Measurements from ENCODE around the gene IRGC. TPM values are rescaled to one million over a fixed set of nuclear protein-coding genes. Genes with fewer than 3 reads are reported as not detected.

IRGC gene
- total RNA-seq, 1 experiment from 2014 or later, result not detected

DNA sequence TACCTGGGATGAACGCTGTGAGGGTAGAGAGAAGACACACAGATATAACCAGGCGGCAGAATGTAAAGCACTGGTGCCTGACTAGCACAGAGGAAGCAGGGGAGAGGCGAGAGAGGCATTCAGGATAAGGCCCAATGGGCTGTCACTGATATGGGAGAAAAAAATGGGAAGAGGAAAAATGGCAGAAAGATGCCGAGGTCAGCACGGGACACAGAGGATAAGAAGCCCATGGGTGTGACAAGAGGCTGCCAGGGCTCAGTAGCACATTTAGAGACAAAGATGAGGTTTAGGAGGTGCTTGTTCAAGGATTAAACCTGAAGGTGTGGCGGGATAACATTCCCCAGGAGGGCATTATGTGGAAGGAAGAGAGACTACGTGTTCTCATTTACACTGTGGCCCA lies 33.3 kb downstream of the IRGC start:
- CTCF ChIA-PET, result no interaction called here
- Mint-ChIP-seq H3K9me3 (no peaks in the 10 kb centered on the region), H3K27me3 (ENCODE audit: low read depth) (no peaks in the 10 kb centered on the region), H3K4me1 (peaks cover 7% of the 10 kb centered on the region), H3K4me3 (no peak overlapping the region), H3K27ac (no peak overlapping the region), H3K36me3 (peaks cover 46% of the 10 kb centered on the region)
- no peak for DNase-seq (ENCODE audit: low spot score)
- TF ChIP-seq, protein P1, sequence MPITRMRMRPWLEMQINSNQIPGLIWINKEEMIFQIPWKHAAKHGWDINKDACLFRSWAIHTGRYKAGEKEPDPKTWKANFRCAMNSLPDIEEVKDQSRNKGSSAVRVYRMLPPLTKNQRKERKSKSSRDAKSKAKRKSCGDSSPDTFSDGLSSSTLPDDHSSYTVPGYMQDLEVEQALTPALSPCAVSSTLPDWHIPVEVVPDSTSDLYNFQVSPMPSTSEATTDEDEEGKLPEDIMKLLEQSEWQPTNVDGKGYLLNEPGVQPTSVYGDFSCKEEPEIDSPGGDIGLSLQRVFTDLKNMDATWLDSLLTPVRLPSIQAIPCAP (CRISPR knock-in tag; IDR thresholded peaks at IDR 0.05), result no peak
- TF ChIP-seq GRHL2 (CRISPR knock-in tag; IDR thresholded peaks at IDR 0.05; ENCODE audit: insufficient replicate concordance, severe bottlenecking) (no peak), ZNF138 (CRISPR knock-in tag; conservative IDR thresholded peaks at IDR 0.05) (no peak), GTF2I (CRISPR knock-in tag; conservative IDR thresholded peaks at IDR 0.05) (no peak), TP53 (CRISPR knock-in tag; IDR thresholded peaks at IDR 0.05) (no peak), ETV6 (CRISPR knock-in tag; IDR thresholded peaks at IDR 0.05) (no peak), ZBTB21 (CRISPR knock-in tag; IDR thresholded peaks at IDR 0.05; ENCODE audit: borderline replicate concordance) (no peak), SP1 (CRISPR knock-in tag; conservative IDR thresholded peaks at IDR 0.05) (no peak), MXD4 (CRISPR knock-in tag; IDR thresholded peaks at IDR 0.05; ENCODE audit: borderline replicate concordance) (no peak)
- TF ChIP-seq, protein P2, sequence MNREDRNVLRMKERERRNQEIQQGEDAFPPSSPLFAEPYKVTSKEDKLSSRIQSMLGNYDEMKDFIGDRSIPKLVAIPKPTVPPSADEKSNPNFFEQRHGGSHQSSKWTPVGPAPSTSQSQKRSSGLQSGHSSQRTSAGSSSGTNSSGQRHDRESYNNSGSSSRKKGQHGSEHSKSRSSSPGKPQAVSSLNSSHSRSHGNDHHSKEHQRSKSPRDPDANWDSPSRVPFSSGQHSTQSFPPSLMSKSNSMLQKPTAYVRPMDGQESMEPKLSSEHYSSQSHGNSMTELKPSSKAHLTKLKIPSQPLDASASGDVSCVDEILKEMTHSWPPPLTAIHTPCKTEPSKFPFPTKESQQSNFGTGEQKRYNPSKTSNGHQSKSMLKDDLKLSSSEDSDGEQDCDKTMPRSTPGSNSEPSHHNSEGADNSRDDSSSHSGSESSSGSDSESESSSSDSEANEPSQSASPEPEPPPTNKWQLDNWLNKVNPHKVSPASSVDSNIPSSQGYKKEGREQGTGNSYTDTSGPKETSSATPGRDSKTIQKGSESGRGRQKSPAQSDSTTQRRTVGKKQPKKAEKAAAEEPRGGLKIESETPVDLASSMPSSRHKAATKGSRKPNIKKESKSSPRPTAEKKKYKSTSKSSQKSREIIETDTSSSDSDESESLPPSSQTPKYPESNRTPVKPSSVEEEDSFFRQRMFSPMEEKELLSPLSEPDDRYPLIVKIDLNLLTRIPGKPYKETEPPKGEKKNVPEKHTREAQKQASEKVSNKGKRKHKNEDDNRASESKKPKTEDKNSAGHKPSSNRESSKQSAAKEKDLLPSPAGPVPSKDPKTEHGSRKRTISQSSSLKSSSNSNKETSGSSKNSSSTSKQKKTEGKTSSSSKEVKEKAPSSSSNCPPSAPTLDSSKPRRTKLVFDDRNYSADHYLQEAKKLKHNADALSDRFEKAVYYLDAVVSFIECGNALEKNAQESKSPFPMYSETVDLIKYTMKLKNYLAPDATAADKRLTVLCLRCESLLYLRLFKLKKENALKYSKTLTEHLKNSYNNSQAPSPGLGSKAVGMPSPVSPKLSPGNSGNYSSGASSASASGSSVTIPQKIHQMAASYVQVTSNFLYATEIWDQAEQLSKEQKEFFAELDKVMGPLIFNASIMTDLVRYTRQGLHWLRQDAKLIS (CRISPR knock-in tag; IDR thresholded peaks at IDR 0.05; ENCODE audit: borderline replicate concordance), result no peak
- TF ChIP-seq, protein P3, sequence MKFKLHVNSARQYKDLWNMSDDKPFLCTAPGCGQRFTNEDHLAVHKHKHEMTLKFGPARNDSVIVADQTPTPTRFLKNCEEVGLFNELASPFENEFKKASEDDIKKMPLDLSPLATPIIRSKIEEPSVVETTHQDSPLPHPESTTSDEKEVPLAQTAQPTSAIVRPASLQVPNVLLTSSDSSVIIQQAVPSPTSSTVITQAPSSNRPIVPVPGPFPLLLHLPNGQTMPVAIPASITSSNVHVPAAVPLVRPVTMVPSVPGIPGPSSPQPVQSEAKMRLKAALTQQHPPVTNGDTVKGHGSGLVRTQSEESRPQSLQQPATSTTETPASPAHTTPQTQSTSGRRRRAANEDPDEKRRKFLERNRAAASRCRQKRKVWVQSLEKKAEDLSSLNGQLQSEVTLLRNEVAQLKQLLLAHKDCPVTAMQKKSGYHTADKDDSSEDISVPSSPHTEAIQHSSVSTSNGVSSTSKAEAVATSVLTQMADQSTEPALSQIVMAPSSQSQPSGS (CRISPR knock-in tag; IDR thresholded peaks at IDR 0.05; ENCODE audit: borderline replicate concordance, low read depth), result no peak
- TF ChIP-seq, protein P4, sequence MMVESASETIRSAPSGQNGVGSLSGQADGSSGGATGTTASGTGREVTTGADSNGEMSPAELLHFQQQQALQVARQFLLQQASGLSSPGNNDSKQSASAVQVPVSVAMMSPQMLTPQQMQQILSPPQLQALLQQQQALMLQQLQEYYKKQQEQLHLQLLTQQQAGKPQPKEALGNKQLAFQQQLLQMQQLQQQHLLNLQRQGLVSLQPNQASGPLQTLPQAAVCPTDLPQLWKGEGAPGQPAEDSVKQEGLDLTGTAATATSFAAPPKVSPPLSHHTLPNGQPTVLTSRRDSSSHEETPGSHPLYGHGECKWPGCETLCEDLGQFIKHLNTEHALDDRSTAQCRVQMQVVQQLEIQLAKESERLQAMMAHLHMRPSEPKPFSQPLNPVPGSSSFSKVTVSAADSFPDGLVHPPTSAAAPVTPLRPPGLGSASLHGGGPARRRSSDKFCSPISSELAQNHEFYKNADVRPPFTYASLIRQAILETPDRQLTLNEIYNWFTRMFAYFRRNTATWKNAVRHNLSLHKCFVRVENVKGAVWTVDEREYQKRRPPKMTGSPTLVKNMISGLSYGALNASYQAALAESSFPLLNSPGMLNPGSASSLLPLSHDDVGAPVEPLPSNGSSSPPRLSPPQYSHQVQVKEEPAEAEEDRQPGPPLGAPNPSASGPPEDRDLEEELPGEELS (CRISPR knock-in tag; IDR thresholded peaks at IDR 0.05), result no peak
- TF ChIP-seq, protein P5, sequence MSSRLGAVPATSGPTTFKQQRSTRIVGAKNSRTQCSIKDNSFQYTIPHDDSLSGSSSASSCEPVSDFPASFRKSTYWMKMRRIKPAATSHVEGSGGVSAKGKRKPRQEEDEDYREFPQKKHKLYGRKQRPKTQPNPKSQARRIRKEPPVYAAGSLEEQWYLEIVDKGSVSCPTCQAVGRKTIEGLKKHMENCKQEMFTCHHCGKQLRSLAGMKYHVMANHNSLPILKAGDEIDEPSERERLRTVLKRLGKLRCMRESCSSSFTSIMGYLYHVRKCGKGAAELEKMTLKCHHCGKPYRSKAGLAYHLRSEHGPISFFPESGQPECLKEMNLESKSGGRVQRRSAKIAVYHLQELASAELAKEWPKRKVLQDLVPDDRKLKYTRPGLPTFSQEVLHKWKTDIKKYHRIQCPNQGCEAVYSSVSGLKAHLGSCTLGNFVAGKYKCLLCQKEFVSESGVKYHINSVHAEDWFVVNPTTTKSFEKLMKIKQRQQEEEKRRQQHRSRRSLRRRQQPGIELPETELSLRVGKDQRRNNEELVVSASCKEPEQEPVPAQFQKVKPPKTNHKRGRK (CRISPR knock-in tag; IDR thresholded peaks at IDR 0.05; ENCODE audit: borderline replicate concordance), result no peak
- TF ChIP-seq, protein P6, sequence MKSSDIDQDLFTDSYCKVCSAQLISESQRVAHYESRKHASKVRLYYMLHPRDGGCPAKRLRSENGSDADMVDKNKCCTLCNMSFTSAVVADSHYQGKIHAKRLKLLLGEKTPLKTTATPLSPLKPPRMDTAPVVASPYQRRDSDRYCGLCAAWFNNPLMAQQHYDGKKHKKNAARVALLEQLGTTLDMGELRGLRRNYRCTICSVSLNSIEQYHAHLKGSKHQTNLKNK (CRISPR knock-in tag; IDR thresholded peaks at IDR 0.05), result no peak
- POLR2A ChIA-PET, result no interaction called here
- no peak for ATAC-seq

DNA sequence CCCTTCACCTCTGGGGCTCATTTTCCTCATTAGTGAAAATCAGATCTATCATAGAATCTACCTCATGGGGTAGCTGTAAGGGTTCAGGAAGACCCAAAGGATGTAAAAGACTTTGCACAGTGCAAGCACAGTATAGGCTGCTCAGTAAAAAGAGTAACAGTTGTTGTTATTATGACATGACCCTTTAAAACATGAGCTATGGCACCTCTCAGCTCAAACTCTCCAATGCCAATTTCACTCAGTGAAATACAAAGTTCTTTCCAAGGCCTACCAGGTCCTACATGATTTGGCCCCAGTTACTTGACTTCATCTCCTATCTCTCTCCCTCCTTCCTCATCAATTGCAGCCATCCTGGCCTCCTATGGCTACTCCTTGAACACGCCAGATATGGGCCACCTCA lies 34.0 kb downstream of the IRGC start:
- no peaks in the 10 kb centered on the region for H3K27me3 Mint-ChIP-seq (ENCODE audit: low read depth)
- ChIA-PET CTCF (no interaction called here), POLR2A (no interaction called here)
- H3K27ac Mint-ChIP-seq, result no peak overlapping the region
- H3K9me3 Mint-ChIP-seq, result no peaks in the 10 kb centered on the region
- H3K4me1 Mint-ChIP-seq, result peaks cover 7% of the 10 kb centered on the region
- no peak overlapping the region for H3K4me3 Mint-ChIP-seq
- DNase-seq (ENCODE audit: low spot score) (no peak), ATAC-seq (no peak)
- peaks cover 40% of the 10 kb centered on the region for H3K36me3 Mint-ChIP-seq
- TF ChIP-seq MXD4 (CRISPR knock-in tag; IDR thresholded peaks at IDR 0.05; ENCODE audit: borderline replicate concordance) (no peak), SMAD4 (CRISPR knock-in tag; IDR thresholded peaks at IDR 0.05) (no peak), FOXJ3 (CRISPR knock-in tag; IDR thresholded peaks at IDR 0.05; ENCODE audit: borderline replicate concordance) (no peak), TP53 (CRISPR knock-in tag; IDR thresholded peaks at IDR 0.05) (no peak), ZBTB21 (CRISPR knock-in tag; IDR thresholded peaks at IDR 0.05; ENCODE audit: borderline replicate concordance) (no peak), FOXK1 (CRISPR knock-in tag; IDR thresholded peaks at IDR 0.05) (no peak)
- TF ChIP-seq, protein P7, sequence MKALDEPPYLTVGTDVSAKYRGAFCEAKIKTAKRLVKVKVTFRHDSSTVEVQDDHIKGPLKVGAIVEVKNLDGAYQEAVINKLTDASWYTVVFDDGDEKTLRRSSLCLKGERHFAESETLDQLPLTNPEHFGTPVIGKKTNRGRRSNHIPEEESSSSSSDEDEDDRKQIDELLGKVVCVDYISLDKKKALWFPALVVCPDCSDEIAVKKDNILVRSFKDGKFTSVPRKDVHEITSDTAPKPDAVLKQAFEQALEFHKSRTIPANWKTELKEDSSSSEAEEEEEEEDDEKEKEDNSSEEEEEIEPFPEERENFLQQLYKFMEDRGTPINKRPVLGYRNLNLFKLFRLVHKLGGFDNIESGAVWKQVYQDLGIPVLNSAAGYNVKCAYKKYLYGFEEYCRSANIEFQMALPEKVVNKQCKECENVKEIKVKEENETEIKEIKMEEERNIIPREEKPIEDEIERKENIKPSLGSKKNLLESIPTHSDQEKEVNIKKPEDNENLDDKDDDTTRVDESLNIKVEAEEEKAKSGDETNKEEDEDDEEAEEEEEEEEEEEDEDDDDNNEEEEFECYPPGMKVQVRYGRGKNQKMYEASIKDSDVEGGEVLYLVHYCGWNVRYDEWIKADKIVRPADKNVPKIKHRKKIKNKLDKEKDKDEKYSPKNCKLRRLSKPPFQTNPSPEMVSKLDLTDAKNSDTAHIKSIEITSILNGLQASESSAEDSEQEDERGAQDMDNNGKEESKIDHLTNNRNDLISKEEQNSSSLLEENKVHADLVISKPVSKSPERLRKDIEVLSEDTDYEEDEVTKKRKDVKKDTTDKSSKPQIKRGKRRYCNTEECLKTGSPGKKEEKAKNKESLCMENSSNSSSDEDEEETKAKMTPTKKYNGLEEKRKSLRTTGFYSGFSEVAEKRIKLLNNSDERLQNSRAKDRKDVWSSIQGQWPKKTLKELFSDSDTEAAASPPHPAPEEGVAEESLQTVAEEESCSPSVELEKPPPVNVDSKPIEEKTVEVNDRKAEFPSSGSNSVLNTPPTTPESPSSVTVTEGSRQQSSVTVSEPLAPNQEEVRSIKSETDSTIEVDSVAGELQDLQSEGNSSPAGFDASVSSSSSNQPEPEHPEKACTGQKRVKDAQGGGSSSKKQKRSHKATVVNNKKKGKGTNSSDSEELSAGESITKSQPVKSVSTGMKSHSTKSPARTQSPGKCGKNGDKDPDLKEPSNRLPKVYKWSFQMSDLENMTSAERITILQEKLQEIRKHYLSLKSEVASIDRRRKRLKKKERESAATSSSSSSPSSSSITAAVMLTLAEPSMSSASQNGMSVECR (CRISPR knock-in tag; IDR thresholded peaks at IDR 0.05; ENCODE audit: borderline replicate concordance), result no peak
- TF ChIP-seq, protein P8, sequence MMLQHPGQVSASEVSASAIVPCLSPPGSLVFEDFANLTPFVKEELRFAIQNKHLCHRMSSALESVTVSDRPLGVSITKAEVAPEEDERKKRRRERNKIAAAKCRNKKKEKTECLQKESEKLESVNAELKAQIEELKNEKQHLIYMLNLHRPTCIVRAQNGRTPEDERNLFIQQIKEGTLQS (CRISPR knock-in tag; conservative IDR thresholded peaks at IDR 0.05), result no peak
